Glomerular visceral epithelial cell (primary cell): ENCODE results near the gene KIAA1217.

Source experiments
- DNase-seq: peaks from one replicate; pipeline ENCODE4 v3.0.0-alpha.2; 2016; ENCODE audit errors: extremely low spot score

The KIAA1217 gene

DNA sequence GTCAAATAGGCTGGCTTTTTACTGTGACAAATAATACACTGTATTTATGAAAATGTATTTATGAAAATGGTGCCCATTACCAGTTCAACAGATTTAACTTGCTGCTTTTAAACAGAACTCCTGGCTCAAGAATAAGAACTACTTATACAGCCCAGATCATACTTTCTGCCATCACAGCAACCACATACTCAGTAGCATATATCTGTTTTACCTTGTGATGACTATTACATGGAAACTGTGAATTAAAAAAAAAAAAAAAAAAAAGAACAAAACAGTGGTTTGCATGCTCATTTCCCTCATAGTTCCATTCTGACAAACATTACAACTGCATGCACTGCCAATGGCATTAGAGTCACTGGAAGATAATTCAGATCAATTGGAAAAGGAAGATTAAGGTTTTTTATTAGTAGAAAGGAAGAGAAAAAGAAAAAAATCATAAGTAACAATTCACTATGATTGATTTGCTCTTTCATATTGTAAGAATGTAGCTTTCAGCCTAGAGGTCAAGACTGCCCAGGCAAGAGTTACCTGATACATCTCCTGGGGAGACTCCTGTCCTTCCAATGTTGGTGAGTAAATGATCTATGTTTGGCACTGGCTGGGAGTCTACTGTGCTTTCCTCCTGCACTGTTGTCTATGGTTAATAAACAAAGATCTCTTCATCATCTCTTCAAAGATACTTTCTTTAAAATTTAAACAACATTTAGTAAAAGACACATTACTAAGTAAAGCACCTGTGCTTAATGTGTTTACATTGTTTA, 381.9 kb downstream of the KIAA1217 start:
- no peak for DNase-seq

- DNase-seq = no peak
Measured at GRCh38 chr10:24596217-24596930, 387.4 kb downstream of the KIAA1217 start.

GRCh38 chr10:24597426-24597825, 388.5 kb downstream of the KIAA1217 start:
- no peak for DNase-seq
